ENCODE results near the gene ITPR3. TPM values are rescaled to one million over a fixed set of nuclear protein-coding genes. Genes with fewer than 3 reads are reported as not detected.

The ITPR3 gene
- total RNA-seq, 1 experiment from 2014 or later: 103 TPM

DNA sequence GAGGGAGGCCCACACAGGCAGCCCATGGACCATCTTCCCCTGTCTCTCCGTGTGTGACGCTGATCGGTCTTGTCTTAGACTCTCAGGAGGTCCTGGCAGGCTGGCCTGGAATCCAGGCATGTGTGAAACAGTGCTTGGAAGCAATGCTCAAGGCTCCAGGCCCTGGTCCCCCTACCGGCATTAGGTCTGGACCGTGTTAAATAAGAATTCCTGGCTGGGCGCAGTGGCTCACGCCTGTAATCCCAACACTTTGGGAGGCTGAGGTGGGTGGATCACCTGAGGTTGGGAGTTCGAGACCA is 112.5 kb downstream of the ITPR3 start:
- Histone ChIP-seq H3K27ac (ENCODE audit: low read depth, low read length) (no peak overlapping the region), H3K4me1 (ENCODE audit: control insufficient read depth in 1 of 2, insufficient read depth in 2 of 2, low read length in 2 of 2) (peaks cover 0 to 10% of the 10 kb centered on the region in 2 experiments; a peak in 2 of 4 replicates), H3K9me2 (ENCODE audit: insufficient read depth) (no peaks in the 10 kb centered on the region), H3K9me3 (ENCODE audit: control insufficient read depth in 1 of 2, insufficient read depth in 1 of 2, low read depth in 1 of 2, low read length in 2 of 2) (no peaks in the 10 kb centered on the region), H3K27me3 (ENCODE audit: insufficient read depth, low read length) (no peaks in the 10 kb centered on the region), H3K9ac (ENCODE audit: low read length) (no peak overlapping the region), H3K79me2 (ENCODE audit: insufficient read depth, low read length) (no peaks in the 10 kb centered on the region), H3K4me2 (ENCODE audit: low read length) (no peak overlapping the region), H4K20me1 (ENCODE audit: insufficient read depth) (no peaks in the 10 kb centered on the region), H3K36me3 (ENCODE audit: control insufficient read depth in 1 of 2, insufficient read depth in 2 of 2, low read length in 2 of 2) (no peaks in the 10 kb centered on the region), H2AFZ (ENCODE audit: low read depth, low read length, poor library complexity, severe bottlenecking) (no peak overlapping the region), H3K4me3 (replicated peaks in 1 of 2; ENCODE audit: low read depth in 1 of 2, low read length in 2 of 2) (no peak overlapping the region)
- BruUV-seq (replicated peaks): no TSS peak
- POLR2A ChIA-PET: no interaction called here
- ATAC-seq: no peak
- no peak for DNase-seq (ENCODE audit: low read depth, low spot score)
- RAD21 ChIA-PET (ENCODE audit: low non-redundant PET in 1 of 2, low total read pairs in 2 of 2, uncharacterized antibody in 2 of 2, unreplicated experiment in 2 of 2): no interaction called here
- CTCF ChIA-PET: no interaction called here
- intact Hi-C loops (cut with micrococcal nuclease): no loop called here
- TF ChIP-seq EZH2 (IDR thresholded peaks at IDR 0.05) (no peak), ELF1 (IDR thresholded peaks at IDR 0.05; ENCODE audit: borderline replicate concordance, low read depth) (no peak), TCF7L2 (IDR thresholded peaks at IDR 0.05; ENCODE audit: borderline replicate concordance, extremely low read depth, insufficient read depth, insufficient read length) (no peak), SIN3A (IDR thresholded peaks at IDR 0.05; ENCODE audit: low read depth) (no peak)
- TF ChIP-seq, protein P1, sequence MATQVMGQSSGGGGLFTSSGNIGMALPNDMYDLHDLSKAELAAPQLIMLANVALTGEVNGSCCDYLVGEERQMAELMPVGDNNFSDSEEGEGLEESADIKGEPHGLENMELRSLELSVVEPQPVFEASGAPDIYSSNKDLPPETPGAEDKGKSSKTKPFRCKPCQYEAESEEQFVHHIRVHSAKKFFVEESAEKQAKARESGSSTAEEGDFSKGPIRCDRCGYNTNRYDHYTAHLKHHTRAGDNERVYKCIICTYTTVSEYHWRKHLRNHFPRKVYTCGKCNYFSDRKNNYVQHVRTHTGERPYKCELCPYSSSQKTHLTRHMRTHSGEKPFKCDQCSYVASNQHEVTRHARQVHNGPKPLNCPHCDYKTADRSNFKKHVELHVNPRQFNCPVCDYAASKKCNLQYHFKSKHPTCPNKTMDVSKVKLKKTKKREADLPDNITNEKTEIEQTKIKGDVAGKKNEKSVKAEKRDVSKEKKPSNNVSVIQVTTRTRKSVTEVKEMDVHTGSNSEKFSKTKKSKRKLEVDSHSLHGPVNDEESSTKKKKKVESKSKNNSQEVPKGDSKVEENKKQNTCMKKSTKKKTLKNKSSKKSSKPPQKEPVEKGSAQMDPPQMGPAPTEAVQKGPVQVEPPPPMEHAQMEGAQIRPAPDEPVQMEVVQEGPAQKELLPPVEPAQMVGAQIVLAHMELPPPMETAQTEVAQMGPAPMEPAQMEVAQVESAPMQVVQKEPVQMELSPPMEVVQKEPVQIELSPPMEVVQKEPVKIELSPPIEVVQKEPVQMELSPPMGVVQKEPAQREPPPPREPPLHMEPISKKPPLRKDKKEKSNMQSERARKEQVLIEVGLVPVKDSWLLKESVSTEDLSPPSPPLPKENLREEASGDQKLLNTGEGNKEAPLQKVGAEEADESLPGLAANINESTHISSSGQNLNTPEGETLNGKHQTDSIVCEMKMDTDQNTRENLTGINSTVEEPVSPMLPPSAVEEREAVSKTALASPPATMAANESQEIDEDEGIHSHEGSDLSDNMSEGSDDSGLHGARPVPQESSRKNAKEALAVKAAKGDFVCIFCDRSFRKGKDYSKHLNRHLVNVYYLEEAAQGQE (IDR thresholded peaks at IDR 0.05; ENCODE audit: low read depth): no peak

DNA sequence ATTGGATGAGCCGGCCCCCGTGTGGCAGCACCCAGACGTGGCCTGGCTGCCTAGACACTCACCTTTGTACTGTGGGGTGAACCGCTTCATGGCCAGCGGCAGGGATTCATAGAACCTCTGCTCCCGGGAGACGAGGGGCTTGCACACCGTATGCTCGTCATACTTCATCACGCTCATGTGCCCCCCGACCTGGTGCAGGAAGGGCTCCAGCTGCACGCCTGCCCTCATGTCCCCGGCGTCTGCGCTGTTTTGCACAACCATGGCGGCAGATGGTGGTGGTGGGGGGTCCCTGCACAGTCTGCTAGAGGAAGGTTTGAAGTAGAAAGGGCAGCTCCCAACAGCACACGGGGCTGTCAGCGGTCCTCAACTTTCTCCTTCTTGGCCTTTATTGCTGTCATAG is 114.1 kb downstream of the ITPR3 start:
- Histone ChIP-seq H3K9me3 (ENCODE audit: control insufficient read depth in 1 of 2, insufficient read depth in 1 of 2, low read depth in 1 of 2, low read length in 2 of 2) (no peaks in the 10 kb centered on the region), H3K27me3 (ENCODE audit: insufficient read depth, low read length) (no peaks in the 10 kb centered on the region)
- CTCF ChIA-PET: no interaction called here

More for the DNA sequence above, 114.1 kb downstream of the ITPR3 start:
- RAD21 ChIA-PET (ENCODE audit: low non-redundant PET in 1 of 2, low total read pairs in 2 of 2, uncharacterized antibody in 2 of 2, unreplicated experiment in 2 of 2): no interaction called here
- Histone ChIP-seq H4K20me1 (ENCODE audit: insufficient read depth) (no peaks in the 10 kb centered on the region), H2AFZ (ENCODE audit: low read depth, low read length, poor library complexity, severe bottlenecking) (no peak overlapping the region), H3K9me2 (ENCODE audit: insufficient read depth) (no peaks in the 10 kb centered on the region), H3K4me2 (ENCODE audit: low read length) (no peak overlapping the region), H3K4me3 (replicated peaks in 1 of 2; ENCODE audit: low read depth in 1 of 2, low read length in 2 of 2) (no peak overlapping the region), H3K4me1 (ENCODE audit: control insufficient read depth in 1 of 2, insufficient read depth in 2 of 2, low read length in 2 of 2) (peaks cover 0 to 10% of the 10 kb centered on the region in 2 experiments; a peak in 2 of 4 replicates), H3K36me3 (ENCODE audit: control insufficient read depth in 1 of 2, insufficient read depth in 2 of 2, low read length in 2 of 2) (no peaks in the 10 kb centered on the region), H3K27ac (ENCODE audit: low read depth, low read length) (no peak overlapping the region), H3K79me2 (ENCODE audit: insufficient read depth, low read length) (no peaks in the 10 kb centered on the region), H3K9ac (ENCODE audit: low read length) (no peak overlapping the region)
- ATAC-seq (no peak), DNase-seq (ENCODE audit: low read depth, low spot score) (no peak)
- POLR2A ChIA-PET: no interaction called here
- intact Hi-C loops (cut with micrococcal nuclease): no loop called here
- TF ChIP-seq POLR2A (IDR thresholded peaks at IDR 0.05; ENCODE audit: borderline replicate concordance, extremely low read depth, insufficient read depth, insufficient read length) (no peak), ZNF274 (IDR thresholded peaks at IDR 0.05; ENCODE audit: low read depth, low read length) (no peak), RAD21 (IDR thresholded peaks at IDR 0.05; ENCODE audit: low read depth) (no peak), POLR2AphosphoS5 (IDR thresholded peaks at IDR 0.05; ENCODE audit: low read depth, low read length) (no peak), YY1 (IDR thresholded peaks at IDR 0.05; ENCODE audit: extremely low read depth, insufficient replicate concordance, low read depth, low read length) (no peak), EZH2phosphoT487 (IDR thresholded peaks at IDR 0.05; ENCODE audit: borderline replicate concordance) (no peak), EZH2 (IDR thresholded peaks at IDR 0.05) (no peak)
- TF ChIP-seq, protein P2, sequence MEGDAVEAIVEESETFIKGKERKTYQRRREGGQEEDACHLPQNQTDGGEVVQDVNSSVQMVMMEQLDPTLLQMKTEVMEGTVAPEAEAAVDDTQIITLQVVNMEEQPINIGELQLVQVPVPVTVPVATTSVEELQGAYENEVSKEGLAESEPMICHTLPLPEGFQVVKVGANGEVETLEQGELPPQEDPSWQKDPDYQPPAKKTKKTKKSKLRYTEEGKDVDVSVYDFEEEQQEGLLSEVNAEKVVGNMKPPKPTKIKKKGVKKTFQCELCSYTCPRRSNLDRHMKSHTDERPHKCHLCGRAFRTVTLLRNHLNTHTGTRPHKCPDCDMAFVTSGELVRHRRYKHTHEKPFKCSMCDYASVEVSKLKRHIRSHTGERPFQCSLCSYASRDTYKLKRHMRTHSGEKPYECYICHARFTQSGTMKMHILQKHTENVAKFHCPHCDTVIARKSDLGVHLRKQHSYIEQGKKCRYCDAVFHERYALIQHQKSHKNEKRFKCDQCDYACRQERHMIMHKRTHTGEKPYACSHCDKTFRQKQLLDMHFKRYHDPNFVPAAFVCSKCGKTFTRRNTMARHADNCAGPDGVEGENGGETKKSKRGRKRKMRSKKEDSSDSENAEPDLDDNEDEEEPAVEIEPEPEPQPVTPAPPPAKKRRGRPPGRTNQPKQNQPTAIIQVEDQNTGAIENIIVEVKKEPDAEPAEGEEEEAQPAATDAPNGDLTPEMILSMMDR (IDR thresholded peaks at IDR 0.05 in 2 of 3, conservative IDR thresholded peaks at IDR 0.05 in 1 of 3; ENCODE audit: borderline replicate concordance in 1 of 3, insufficient read depth in 1 of 3, low read depth in 2 of 3, low read length in 2 of 3): no peak
- no TSS peak for BruUV-seq (replicated peaks)
